ELF-1 (cell line): Measurements from ENCODE around the gene DMXL2.
A peak's percentile ranks its signal among the peaks of the same experiment; 100 is the strongest.

Source experiments
- DNase-seq: peaks from one replicate; pipeline ENCODE4 v3.0.0-alpha.2; 2016; ENCODE audit warnings: low read depth, low spot score

The DMXL2 gene

GRCh38 chr15:51405693-51406523 is 216.7 kb downstream of the DMXL2 start:
- DNase-seq: no peak

GRCh38 chr15:51403946-51404695 is 218.4 kb downstream of the DMXL2 start:
- no peak for DNase-seq

- no peak for DNase-seq
These were observed 219.3 kb downstream of the DMXL2 start for GRCh38 chr15:51403072-51403878.

GRCh38 chr15:51401872-51402517 is 220.6 kb downstream of the DMXL2 start:
- peak; percentile 70 for DNase-seq

GRCh38 chr15:51401051-51401780 is 221.4 kb downstream of the DMXL2 start:
- no peak for DNase-seq

GRCh38 chr15:51398626-51399025 is 223.9 kb downstream of the DMXL2 start:
- no peak for DNase-seq
